ENCODE results near the gene CHPF2. TPM values are rescaled to one million over a fixed set of nuclear protein-coding genes. Genes with fewer than 3 reads are reported as not detected.

The CHPF2 gene
- total RNA-seq, 2 experiments from 2014 or later, result 23.7 to 27.3 TPM

GRCh38 chr7:151275813-151276577, 43.7 kb downstream of the CHPF2 start:
- Mint-ChIP-seq H3K27me3 (peaks cover 1% of the 10 kb centered on the region), H3K4me3 (peak overlapping the region; percentile 48), H3K27ac (peak overlapping the region; percentile 22), H3K36me3 (ENCODE audit: low read depth) (no peaks in the 10 kb centered on the region), H3K4me1 (ENCODE audit: low read depth) (peaks cover 31% of the 10 kb centered on the region), H3K9me3 (no peaks in the 10 kb centered on the region)
- POLR2A ChIA-PET, result interaction anchor here (0.8 to 1.0 kb wide), 2 partner anchors 20 to 24 kb away, joined by 3 read pairs; no protein-coding TSS in a partner anchor
- intact Hi-C loops (cut with micrococcal nuclease), result no loop called here
- no peak for DNase-seq
- TF ChIP-seq, protein P1, sequence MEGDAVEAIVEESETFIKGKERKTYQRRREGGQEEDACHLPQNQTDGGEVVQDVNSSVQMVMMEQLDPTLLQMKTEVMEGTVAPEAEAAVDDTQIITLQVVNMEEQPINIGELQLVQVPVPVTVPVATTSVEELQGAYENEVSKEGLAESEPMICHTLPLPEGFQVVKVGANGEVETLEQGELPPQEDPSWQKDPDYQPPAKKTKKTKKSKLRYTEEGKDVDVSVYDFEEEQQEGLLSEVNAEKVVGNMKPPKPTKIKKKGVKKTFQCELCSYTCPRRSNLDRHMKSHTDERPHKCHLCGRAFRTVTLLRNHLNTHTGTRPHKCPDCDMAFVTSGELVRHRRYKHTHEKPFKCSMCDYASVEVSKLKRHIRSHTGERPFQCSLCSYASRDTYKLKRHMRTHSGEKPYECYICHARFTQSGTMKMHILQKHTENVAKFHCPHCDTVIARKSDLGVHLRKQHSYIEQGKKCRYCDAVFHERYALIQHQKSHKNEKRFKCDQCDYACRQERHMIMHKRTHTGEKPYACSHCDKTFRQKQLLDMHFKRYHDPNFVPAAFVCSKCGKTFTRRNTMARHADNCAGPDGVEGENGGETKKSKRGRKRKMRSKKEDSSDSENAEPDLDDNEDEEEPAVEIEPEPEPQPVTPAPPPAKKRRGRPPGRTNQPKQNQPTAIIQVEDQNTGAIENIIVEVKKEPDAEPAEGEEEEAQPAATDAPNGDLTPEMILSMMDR (IDR thresholded peaks at IDR 0.05), result no peak
- CTCF ChIA-PET, result interaction anchor here (1.0 kb wide), 1 partner anchor 28 kb away, joined by 4 read pairs; no protein-coding TSS in a partner anchor
- ATAC-seq, result no peak

GRCh38 chr7:151276666-151277590, 44.6 kb downstream of the CHPF2 start:
- Mint-ChIP-seq H3K9me3 (no peaks in the 10 kb centered on the region), H3K27ac (peak overlapping the region; percentile 60), H3K4me3 (peak overlapping the region; percentile 67), H3K27me3 (peaks cover 2% of the 10 kb centered on the region), H3K4me1 (ENCODE audit: low read depth) (peaks cover 30% of the 10 kb centered on the region), H3K36me3 (ENCODE audit: low read depth) (no peaks in the 10 kb centered on the region)
- intact Hi-C loops (cut with micrococcal nuclease), result no loop called here
- CTCF ChIA-PET, result interaction anchor here (0.9 to 2.4 kb wide), 4 partner anchors 9 to 38 kb away, joined by 3 to 7 read pairs (median 5); no protein-coding TSS in a partner anchor
- DNase-seq (peak; percentile 83), ATAC-seq (peak; percentile 86)
- TF ChIP-seq, protein P1 (IDR thresholded peaks at IDR 0.05), result no peak
- POLR2A ChIA-PET, result interaction anchor here (1.0 to 1.1 kb wide), 4 partner anchors 8 to 45 kb away, joined by 3 to 4 read pairs (median 3); partner anchors contain the start of gene CHPF2

GRCh38 chr7:151277631-151278030, 45.3 kb downstream of the CHPF2 start:
- H3K4me3 Mint-ChIP-seq, result peak overlapping the region; percentile 67
- ChIA-PET POLR2A (interaction anchor here (0.6 to 1.1 kb wide), 5 partner anchors 8 to 45 kb away, joined by 3 to 4 read pairs (median 3); partner anchors contain the start of gene CHPF2), CTCF (interaction anchor here (0.9 to 2.4 kb wide), 6 partner anchors 8 to 39 kb away, joined by 3 to 7 read pairs (median 4); no protein-coding TSS in a partner anchor)
- DNase-seq (no peak), ATAC-seq (no peak)
- no peaks in the 10 kb centered on the region for H3K36me3 Mint-ChIP-seq (ENCODE audit: low read depth)
- H3K27ac Mint-ChIP-seq, result peak overlapping the region; percentile 60
- intact Hi-C loops (cut with micrococcal nuclease), result no loop called here
- peaks cover 2% of the 10 kb centered on the region for H3K27me3 Mint-ChIP-seq
- H3K4me1 Mint-ChIP-seq (ENCODE audit: low read depth), result peaks cover 24% of the 10 kb centered on the region
- no peaks in the 10 kb centered on the region for H3K9me3 Mint-ChIP-seq
- TF ChIP-seq, protein P1 (IDR thresholded peaks at IDR 0.05), result no peak

DNA sequence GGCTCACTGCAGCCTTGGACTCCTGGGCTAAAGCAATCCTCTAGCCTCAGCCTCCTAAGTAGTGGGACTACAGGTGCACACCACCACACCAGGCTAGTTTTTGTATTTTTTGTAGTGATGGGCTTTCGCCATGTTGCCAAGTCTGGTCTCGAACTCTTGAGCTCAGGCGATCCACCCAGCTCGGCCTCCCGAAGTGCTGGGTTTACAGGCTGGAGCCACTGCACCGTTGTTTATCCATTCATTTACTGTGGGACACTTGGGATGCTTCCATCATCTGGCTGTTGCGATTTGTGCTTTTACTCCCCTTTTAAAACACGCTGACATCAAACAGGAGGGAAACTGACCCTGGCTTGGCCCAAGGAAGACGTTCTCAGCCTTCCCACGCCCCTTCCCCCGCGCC, 46.7 kb downstream of the CHPF2 start:
- Mint-ChIP-seq H3K36me3 (ENCODE audit: low read depth) (no peaks in the 10 kb centered on the region), H3K27me3 (peaks cover 5% of the 10 kb centered on the region), H3K4me1 (ENCODE audit: low read depth) (peaks cover 24% of the 10 kb centered on the region), H3K27ac (no peak overlapping the region), H3K4me3 (no peak overlapping the region), H3K9me3 (peaks cover 4% of the 10 kb centered on the region)
- no peak for ATAC-seq
- TF ChIP-seq, protein P1 (IDR thresholded peaks at IDR 0.05), result no peak
- no peak for DNase-seq
- intact Hi-C loops (cut with micrococcal nuclease), result no loop called here
- ChIA-PET CTCF (interaction anchor here (1.0 to 2.4 kb wide), 4 partner anchors 8 to 37 kb away, joined by 3 to 7 read pairs (median 4); no protein-coding TSS in a partner anchor), POLR2A (no interaction called here)
